ENCODE measurements around the gene RHO.
"Not testable (repeated sequence)": the region's sequence is repeated elsewhere in the genome, so short reads cannot be mapped to it uniquely, and the experiment has no call there.

The RHO gene

DNA sequence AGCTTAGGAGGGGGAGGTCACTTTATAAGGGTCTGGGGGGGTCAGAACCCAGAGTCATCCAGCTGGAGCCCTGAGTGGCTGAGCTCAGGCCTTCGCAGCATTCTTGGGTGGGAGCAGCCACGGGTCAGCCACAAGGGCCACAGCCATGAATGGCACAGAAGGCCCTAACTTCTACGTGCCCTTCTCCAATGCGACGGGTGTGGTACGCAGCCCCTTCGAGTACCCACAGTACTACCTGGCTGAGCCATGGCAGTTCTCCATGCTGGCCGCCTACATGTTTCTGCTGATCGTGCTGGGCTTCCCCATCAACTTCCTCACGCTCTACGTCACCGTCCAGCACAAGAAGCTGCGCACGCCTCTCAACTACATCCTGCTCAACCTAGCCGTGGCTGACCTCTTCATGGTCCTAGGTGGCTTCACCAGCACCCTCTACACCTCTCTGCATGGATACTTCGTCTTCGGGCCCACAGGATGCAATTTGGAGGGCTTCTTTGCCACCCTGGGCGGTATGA is at the start of gene RHO:
Gene RHO, plus strand, starts transcription at position 51 of the 512 bp plus-strand sequence. Its CDS starts 95 bp downstream, at position 146.
- no peak for DNase-seq (ENCODE audit: low read depth)

DNA sequence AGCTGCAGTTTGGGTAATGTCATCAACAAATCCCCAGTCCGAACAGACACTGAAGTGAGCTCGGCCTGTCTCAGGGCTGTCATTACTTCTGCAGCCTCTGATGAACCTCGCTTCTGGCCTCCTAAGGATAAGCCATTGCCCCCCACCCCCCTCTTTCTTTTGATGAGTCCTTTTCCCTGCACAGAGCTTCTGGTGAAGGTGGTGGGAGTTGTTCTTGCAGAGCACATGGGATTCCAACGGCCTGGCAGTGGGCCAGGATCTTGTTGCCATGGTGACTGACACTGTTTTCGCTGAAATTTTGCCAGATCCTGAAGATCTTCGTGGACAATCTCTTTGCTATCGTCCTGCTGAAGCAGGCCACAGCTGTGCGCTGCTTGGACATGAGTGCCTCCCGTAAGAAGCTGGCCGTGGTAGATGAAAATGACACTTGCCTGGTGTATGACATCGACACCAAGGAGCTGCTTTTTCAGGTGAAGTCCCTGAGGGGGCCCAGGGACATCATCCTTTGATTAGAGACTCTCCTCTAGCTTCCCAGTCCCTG is 47.1 kb upstream of the RHO start:
- not testable (repeated sequence) for DNase-seq (ENCODE audit: low read depth)

DNA sequence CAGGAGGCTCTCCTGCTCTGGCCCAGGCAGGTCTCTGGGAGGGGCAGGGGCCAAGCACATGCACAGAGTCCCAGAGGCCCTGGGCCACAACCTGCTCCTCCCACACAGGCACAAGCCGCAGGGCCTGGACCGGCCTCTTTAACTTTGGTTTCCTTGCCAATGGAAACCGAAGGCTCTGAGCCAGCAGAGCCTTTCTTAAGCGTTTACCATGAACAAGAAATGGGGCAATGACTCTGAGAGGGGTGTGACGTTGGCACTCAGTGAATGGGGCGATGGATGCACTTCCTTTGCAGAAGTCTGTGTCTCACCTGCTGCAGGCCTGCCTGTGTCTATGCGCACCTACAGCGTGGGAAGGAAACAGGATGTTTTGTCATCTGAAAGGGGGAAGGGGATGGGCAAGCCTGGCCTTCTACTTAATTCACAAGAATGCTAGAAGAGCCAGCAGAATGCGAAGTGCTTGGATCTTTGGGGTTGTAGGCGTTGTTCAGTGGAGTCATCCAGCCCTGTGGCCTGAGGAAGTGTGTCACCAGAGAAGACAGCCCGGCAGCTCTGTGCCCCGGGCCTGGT is 46.6 kb upstream of the RHO start:
- no peak for DNase-seq (ENCODE audit: low read depth)

DNA sequence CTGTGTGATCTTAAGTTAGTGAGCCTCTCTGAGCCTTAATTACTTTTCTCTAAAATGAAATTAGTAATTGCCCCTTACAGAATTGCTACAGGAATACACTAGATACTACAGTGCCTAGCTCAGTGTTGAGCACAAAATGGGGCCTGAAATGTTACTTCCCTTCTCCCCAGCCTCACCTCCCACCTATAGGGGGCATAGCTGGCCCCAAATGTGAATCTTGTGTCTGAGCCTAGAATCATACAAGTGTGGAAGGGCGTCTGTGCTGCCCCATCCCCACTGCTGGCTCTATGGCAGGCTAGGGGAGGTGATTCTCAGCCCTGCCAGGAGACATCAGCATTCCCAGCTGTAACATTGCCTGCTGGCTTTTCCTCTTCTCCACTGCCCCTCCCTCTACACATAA is 45.7 kb upstream of the RHO start:
- no peak for DNase-seq (ENCODE audit: low read depth)

DNA sequence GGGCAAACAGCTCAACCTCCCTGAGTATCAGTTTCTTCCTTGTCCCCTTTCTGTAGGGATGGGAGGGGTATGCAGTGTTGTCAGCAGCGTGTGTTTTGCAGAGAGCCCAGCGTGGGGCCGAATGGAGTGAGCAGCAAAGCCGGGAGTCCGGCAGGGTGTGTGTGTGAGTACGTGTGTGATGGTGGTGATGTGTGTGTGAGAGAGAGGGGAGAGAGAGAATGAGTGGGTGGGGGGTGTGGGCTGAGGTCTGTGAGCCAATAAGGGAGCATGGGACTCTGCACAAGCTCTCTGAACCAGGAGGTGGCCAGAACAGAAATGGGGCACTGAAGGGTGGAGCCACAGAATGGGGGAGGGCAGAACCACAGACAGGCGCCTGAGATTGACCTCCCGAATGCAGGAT is 44.6 kb upstream of the RHO start:
- no peak for DNase-seq (ENCODE audit: low read depth)

DNA sequence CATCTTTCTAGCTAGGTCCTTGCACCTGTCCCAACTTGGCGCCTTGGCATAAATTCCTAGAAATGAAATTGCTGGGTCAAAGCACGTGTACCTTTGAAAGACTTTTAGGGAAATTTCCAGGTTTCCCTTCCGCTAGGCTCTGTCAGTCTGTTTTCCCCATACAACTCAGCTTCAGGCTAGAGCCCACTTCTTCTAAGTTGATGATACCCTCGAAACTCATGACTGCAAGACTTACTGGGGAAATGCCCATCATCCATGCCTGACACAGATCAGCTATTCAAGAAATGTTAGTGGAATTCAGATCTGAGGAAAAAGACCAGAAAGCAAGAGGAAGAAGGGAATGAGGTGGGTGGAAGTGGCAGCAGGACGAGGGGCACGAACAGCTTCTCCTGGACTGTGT is 43.3 kb upstream of the RHO start:
- not testable (repeated sequence) for DNase-seq (ENCODE audit: low read depth)

DNA sequence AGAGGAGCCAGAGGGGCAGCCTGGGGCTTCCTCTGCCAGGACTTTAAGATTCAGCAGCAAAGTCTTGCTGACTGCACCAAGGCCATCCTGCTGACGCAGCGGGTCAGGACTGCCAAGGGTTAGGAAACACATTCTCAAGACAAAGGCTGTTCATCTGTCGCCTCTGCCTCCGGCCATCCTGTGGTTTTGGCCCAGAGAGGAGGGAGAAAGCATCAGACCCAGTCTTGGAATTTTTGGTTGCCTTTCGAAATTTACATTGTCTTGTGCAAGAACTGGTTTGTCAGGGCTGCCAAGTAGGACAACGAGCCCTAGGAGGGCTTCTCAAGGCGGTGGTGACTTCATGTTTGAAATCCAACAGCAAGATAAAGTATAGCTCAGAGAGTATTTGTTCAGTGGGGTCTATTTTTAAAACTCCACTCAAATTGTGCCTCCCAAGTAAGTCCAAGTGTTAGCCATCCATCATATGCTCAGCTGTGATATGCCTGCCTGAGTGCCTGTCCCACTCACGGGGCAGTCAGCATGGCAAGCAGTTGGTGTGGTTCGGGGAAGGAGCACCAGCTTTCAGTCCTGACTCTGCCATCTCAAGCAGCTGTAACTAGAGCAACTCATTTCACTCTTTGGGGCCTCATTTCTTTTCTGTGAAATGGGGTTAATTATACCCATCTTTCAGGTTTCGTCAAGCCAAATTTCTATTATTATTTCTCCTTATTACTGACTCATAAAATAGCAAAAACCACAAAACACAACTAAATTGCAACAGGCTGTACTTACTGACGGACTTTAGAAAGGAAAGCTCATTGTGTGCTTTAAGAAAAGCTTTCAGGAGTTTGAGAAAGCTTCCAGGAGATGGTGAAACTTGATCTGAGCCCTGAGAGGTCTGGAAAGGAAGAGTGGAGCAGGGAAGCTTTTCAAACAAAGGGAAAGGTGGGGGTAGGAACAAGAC is 42.4 kb upstream of the RHO start:
- DNase-seq (ENCODE audit: low read depth) = no peak

DNA sequence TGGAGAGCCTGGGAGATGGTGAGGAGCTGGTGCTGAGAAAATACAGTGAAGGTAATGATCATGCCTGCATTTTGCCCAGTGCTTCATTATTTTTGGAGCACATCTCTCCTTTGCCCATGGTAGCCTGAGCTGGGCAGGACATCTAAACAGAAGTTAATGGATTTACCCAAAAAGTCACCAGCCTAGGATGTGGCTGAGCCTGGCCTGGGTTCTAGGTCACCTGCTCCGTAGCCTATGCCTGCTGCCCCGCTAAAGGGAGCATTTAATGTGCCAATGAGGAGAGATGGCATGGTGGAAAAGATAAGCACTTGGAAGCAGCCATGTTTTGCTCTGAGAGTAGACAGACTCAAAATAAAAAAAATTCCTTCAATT is 41.8 kb upstream of the RHO start:
- DNase-seq (ENCODE audit: low read depth) = no peak

DNA sequence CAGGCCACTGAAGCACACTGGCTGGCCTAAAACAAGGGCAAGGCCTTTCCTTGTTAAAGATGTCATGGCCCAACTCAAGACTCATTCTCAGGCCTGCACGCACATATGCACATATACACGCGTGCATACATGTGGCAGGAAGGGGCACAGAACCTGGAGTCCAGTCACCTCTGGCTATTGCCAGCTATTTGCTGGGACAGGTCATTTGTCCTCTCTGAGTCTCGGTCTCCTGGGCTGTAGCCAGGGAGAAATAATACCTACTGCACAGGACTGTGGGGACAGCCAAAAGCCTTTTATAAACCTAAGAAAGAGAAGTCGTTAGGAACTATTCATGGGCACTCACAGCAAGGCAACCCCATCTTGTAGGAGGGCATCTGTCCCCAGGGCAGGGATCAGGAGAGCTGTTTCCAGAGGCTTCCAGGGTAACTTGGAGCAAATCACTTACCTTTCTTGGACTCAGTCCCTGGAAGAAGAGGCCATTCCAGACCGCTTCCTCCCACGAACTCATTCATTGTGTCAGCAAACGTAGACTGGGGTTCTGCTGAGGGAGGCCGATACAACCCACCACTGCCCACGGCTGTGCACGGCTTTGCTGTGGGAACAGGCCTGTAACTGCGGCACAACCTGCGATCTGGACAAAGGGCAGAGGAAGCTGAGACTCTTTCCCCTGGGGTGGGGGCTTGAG is 41.1 kb upstream of the RHO start:
- DNase-seq (ENCODE audit: low read depth) = no peak

DNA sequence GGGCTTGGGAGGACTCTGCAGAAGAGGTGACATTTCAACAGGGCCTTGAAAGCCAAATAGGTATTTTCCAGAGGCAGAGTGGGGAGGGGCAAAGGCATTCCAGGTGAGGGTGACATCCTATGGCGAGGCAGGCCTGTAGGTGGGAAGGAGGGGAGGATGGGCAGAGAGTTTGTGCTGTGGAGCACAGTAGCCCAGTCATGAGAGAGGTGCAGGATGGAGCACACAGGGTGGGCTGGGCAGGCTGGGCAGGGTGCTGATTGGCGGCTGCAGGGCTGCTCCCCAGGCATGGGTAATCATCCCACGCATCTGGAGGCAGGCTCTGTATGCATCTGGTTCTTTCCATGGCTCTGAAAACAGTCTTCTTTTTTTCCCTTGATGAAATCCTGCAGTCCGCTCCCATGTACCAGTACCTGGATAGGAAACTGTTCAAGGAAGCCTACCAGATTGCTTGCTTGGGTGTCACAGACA is 40.5 kb upstream of the RHO start:
- not testable (repeated sequence) for DNase-seq (ENCODE audit: low read depth)

DNA sequence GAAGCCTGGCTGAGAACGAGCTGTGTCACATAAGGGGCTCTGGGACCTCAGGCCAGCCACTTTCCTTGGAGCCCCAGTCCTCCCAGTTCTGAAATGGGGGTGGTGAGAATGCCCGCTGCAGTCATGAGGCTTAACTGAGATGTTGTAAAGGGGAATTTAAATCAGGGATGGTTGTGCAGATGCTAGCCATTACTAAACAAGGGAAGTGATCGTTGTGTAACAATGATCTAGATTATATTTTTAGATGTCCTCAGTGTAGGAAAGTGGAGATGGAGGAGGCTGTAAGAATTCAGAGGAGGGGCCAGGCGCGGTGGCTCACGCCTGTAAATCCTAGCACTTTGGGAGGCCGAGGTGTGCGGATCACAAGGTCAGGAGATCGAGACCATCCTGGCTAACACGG is 39.2 kb upstream of the RHO start:
- not testable (repeated sequence) for DNase-seq (ENCODE audit: low read depth)

DNA sequence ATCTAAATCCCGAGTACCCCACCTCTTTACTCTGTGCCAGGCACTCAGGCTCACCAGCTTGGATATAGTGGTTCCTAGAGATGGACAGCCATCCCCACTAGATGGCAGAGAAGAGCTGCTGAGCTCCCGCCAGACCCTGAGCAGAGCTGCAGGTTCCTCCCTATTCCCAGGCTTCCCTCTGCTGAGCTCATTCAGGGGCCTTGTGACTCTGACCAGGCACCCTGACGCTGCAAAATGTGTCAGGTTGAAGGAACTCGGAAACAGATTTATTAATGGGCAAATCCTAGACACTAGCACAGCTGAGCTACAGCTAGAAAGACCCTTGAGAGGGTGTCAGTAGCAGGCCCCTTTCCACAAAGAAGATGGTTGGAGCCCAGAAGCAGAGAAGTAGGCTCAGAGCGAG is 38.2 kb upstream of the RHO start:
- peak; percentile 13 for DNase-seq (ENCODE audit: low read depth)

DNA sequence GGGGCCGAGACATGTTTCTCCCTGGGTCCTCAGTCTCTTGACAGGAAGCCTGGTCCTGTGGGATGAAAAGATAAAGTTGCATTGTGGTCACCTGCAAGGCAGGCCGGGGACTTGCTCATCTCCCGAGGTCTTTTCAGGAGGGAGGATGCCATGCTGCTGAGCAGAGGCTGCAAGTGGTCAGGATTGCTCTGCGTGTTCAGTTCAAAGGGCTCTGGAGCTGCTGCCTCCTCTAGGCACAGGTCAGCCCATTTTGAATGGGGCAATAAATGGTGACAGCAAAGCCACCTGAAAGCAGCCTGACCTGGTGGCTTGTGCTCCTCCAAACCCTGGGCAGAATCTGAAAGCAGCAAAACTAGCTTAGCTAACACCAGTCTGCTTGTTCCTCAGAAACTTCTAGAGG is 37.4 kb upstream of the RHO start:
- DNase-seq (ENCODE audit: low read depth) = not testable (repeated sequence)

DNA sequence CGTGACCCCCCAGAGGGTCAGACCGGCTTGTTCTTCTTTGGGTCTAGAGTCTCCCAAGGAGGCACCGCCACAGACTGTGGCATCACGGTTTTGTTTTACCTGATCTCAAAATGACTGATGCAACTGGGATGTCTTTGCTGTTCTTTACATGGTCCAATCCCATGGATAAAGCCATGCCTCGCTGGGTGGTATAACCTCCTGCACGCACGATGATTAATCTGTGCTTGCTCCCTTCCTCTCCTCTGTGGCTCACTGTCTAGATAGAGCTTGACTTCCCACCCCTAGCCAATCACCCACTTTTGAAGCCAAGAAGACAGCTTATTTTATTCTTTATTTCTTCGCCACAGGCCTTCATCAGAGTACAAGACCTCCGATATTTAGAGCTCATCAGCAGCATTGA is 36.6 kb upstream of the RHO start:
- DNase-seq (ENCODE audit: low read depth) = no peak

DNA sequence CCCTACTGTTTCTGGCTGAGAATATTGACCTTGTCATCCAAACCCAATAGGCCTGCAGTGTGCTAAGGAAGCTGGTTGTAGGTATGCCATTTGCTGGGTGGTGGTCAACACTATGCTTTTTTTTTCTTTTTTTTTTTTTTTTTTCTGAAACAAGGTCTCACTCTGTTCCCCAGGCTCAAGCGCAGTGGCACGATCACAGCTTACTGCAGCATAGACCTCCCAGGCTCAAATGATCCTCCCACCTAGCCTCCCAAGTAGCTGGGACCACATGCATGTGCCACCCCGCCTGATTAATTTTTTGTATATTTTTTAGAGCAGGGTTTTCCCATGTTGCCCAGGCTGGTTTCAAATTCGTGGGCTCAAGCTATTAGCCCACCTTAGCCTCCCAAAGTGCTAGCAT is 35.7 kb upstream of the RHO start:
- DNase-seq (ENCODE audit: low read depth) = no peak

DNA sequence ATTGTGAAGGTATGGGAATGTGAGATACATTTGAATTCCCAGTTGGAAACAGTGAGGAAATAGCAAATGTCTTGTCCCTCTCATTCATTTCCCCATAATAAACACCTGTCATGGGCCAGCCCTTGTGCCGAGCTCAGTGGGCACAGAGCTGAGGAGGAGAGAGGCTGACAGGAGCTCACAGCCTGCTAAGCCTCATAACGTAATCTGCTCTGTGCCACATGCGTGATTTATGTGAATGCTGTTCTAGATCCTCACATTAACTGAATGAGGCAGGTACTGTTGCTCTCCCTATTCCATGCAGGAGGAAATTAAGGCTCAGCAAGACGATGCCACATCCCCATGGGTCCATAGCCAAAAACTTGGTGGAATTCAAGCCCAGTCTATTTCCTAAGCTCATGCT is 35.2 kb upstream of the RHO start:
- DNase-seq (ENCODE audit: low read depth) = no peak

DNA sequence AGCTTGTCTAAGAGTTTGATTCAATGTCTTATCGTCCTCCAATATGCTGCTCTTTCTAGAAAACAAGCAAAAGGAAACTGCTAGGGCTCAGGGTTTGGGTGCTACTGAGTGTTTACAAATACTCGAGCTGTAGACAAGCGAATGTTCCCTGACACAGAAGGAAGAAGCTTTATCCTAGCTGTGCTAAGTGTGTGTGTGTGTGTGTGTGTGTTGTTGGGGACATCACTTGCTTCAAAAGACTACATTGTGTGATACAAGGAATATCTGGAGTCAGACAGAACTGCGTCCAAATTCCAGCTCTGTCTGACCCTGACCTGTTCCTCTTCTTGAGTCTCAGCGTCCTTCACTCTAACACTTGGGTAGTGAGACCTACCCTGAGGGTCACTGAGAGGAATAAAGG is 33.9 kb upstream of the RHO start:
- not testable (repeated sequence) for DNase-seq (ENCODE audit: low read depth)

DNA sequence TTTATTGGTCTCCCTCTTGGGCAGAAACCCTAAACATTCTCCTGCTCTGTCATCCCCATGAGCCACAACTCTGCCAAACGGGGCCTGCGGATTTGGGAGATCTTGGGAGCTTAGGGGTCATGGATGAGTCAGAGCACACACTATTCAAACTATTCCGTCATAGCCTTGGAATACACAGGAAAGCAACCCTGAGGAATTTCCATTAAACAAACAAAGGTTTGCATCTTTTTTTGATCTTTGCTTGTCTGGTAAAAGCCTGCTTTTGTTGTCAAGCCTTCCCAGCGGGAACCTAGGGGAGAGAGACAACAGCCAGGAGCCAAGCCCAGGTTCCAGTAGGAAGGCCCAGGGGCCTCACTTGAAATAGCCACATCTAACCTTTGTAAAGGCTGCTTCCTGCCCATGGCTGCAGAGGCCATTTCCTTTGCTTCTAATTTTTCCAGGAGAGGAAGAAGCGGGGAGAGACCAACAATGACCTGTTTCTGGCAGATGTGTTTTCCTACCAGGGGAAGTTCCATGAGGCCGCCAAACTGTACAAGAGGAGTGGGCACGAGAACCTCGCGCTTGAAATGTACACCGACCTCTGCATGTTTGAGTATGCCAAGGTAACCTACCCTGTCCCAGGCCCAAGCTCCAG is 33.3 kb upstream of the RHO start:
- not testable (repeated sequence) for DNase-seq (ENCODE audit: low read depth)

DNA sequence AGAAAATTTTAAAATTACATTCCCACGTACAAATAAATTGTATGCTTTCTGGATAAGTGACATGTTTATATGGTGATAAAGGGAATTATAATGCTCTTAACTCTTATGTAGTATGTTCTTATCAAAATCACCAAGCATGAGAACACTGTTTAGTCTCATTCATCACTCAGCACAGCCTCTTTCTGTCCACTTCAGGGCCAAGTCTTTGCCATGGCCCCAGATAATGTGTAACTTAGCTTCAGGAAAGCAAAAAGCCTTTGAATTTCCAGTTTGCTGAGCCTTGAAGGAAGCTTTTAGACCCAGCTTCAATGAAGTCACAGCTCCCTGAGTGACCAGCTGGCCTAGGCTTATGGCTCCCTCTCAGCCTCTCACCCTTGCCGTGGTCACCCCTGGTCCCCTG is 30.6 kb upstream of the RHO start:
- DNase-seq (ENCODE audit: low read depth) = not testable (repeated sequence)

DNA sequence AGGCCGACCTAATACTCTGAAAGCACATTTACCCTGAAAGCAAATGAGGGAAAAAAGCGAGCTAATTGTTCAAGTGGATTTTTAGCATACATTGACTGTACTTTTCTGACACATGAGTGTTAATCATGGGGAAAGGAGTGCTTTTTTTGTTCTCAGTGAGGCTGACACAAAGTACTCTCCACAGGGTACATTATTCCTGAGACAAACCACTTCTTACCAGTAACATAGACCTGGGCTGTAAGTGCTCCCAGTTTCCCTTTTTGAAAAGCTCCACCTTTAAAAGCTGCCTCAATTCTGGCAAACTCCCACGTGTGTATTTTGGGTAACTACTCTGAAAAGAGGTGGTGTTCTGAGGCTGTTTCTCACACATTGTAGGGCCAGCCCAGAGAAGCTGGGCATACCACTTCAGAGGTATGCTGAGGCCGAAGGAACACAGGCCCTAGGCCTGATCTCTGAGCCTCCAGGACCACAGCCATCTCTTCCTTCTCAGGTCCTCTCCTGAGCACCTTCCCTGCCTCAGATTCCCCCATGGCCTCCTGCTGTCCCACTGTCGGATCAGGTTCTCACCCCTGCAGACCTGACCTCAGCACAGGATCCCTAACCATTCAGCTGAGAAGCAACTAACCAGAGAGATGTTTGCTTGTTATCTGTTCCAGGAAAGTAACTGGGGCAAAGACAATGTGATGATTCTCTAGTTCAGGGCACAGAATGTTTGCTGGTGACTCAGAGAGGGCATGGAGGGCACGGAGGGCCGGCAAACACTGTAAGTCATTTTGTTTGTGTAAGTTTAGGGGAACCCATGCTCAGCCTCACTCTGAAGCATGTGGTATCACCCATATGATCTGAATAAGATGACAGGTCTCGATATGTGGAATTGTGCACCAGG is 29.6 kb upstream of the RHO start:
- not testable (repeated sequence) for DNase-seq (ENCODE audit: low read depth)
